Thymus (tissue), 11 donors: ENCODE measurements around the gene PRPF40A. TPM values are rescaled to one million over a fixed set of nuclear protein-coding genes. Genes with fewer than 3 reads are reported as not detected.
A peak's percentile ranks its signal among the peaks of the same experiment; 100 is the strongest.

Experiments used
- DNase-seq, 9 donors: peaks; one replicate each; pipeline ENCODE4 v3.0.0-alpha.2; 2013; ENCODE audit warnings: low spot score in 9 of 9, low read depth in 6 of 9, missing footprints in 1 of 9
- H3K27ac ChIP-seq, 2 donors: one replicate each; pipeline ENCODE4 v1.5.1; 2013; ENCODE audit warnings: control low read depth in 1 of 2, low read depth in 1 of 2, low read length in 1 of 2, mild to moderate bottlenecking in 1 of 2, moderate library complexity in 1 of 2
- H3K27me3 ChIP-seq, 2 donors: one replicate each; pipeline ENCODE4 v1.5.1; 2013; ENCODE audit warnings: low read length in 1 of 2; ENCODE audit not compliant: control insufficient read depth in 2 of 2, insufficient read depth in 1 of 2
- H3K36me3 ChIP-seq, 2 donors: one replicate each; pipeline ENCODE4 v1.5.1; 2013; ENCODE audit warnings: low read length in 1 of 2, mild to moderate bottlenecking in 1 of 2, moderate library complexity in 1 of 2; ENCODE audit not compliant: control insufficient read depth in 2 of 2, insufficient read depth in 2 of 2
- H3K4me1 ChIP-seq, 2 donors: one replicate each; pipeline ENCODE4 v1.5.1; 2013; ENCODE audit warnings: low read length in 2 of 2; ENCODE audit not compliant: control insufficient read depth in 2 of 2, insufficient read depth in 2 of 2
- H3K4me3 ChIP-seq, 2 donors: one replicate each; pipeline ENCODE4 v1.5.1; 2013; ENCODE audit warnings: low read length in 2 of 2, control low read depth in 1 of 2, mild to moderate bottlenecking in 1 of 2
- H3K9me3 ChIP-seq, 2 donors: one replicate each; pipeline ENCODE4 v1.5.1; 2013; ENCODE audit warnings: low read length in 1 of 2, mild to moderate bottlenecking in 1 of 2; ENCODE audit not compliant: control insufficient read depth in 2 of 2, insufficient read depth in 1 of 2
- WGBS: extraction: QIAGEN DNeasy Blood & Tissue Kit; methylation state at CpG from one replicate; pipeline ENCODE4 v1.1.7; 2013; 5-methylcytosine and 5-hydroxymethylcytosine counted together
- polyA plus RNA-seq: library from polyadenylated mRNA; stranded (reverse); fragments of 200-250 nt; gene quantifications from one replicate; pipeline ENCODE4 v1.2.3, GENCODE V29; 2013
- total RNA-seq: library from RNA; stranded (reverse); fragments of 120-200 nt; gene quantifications from one replicate; pipeline ENCODE4 v1.2.4, GENCODE V29; 2013
- donor health status: healthy.

The PRPF40A gene
- total and polyA plus RNA-seq, 2 donors = 31.9 to 127 TPM

- Histone ChIP-seq H3K4me1 (no peaks in the 10 kb centered on the region), H3K4me3 (no peak overlapping the region), H3K9me3 (no peaks in the 10 kb centered on the region), H3K27me3 (no peaks in the 10 kb centered on the region), H3K27ac (no peak overlapping the region), H3K36me3 (no peaks in the 10 kb centered on the region)
- DNase-seq = no peak
- WGBS = 88% methylated on average over 13 of the region's 13 CpGs
These were observed 94.1 kb downstream of the PRPF40A start for GRCh38 chr2:152623076-152623740.

GRCh38 chr2:152622219-152622618, 95.0 kb downstream of the PRPF40A start:
- Histone ChIP-seq H3K36me3 (no peaks in the 10 kb centered on the region), H3K4me1 (no peaks in the 10 kb centered on the region), H3K27me3 (no peaks in the 10 kb centered on the region), H3K9me3 (no peaks in the 10 kb centered on the region), H3K4me3 (no peak overlapping the region), H3K27ac (no peak overlapping the region)
- no peak for DNase-seq
- WGBS = 98% methylated on average over 3 of the region's 3 CpGs

GRCh38 chr2:152620985-152621384, 96.3 kb downstream of the PRPF40A start:
- no peak for DNase-seq
- no peak overlapping the region for H3K4me3 ChIP-seq
- no peaks in the 10 kb centered on the region for H3K36me3 ChIP-seq
- no peaks in the 10 kb centered on the region for H3K9me3 ChIP-seq
- no peak overlapping the region for H3K27ac ChIP-seq
- WGBS = 81% methylated on average over 9 of the region's 9 CpGs
- H3K4me1 ChIP-seq = no peaks in the 10 kb centered on the region
- no peaks in the 10 kb centered on the region for H3K27me3 ChIP-seq

- no peak for DNase-seq
- Histone ChIP-seq H3K4me1 (no peaks in the 10 kb centered on the region), H3K4me3 (no peak overlapping the region), H3K27ac (no peak overlapping the region), H3K9me3 (no peaks in the 10 kb centered on the region), H3K27me3 (no peaks in the 10 kb centered on the region), H3K36me3 (no peaks in the 10 kb centered on the region)
- 92% methylated on average over 7 of the region's 7 CpGs for WGBS
These were observed 97.1 kb downstream of the PRPF40A start for GRCh38 chr2:152620208-152620607.

- Histone ChIP-seq H3K4me3 (no peak overlapping the region), H3K27me3 (no peaks in the 10 kb centered on the region), H3K36me3 (no peaks in the 10 kb centered on the region), H3K9me3 (no peaks in the 10 kb centered on the region), H3K4me1 (no peaks in the 10 kb centered on the region), H3K27ac (no peak overlapping the region)
- 96% methylated on average over 5 of the region's 5 CpGs for WGBS
- no peak for DNase-seq
These were observed 99.1 kb downstream of the PRPF40A start for GRCh38 chr2:152618193-152618564.

- Histone ChIP-seq H3K9me3 (no peaks in the 10 kb centered on the region), H3K27me3 (no peaks in the 10 kb centered on the region), H3K4me3 (no peak overlapping the region), H3K4me1 (no peaks in the 10 kb centered on the region), H3K27ac (no peak overlapping the region), H3K36me3 (no peaks in the 10 kb centered on the region)
- no peak for DNase-seq
- 93% methylated on average over 4 of the region's 4 CpGs for WGBS
These were observed 99.6 kb downstream of the PRPF40A start for GRCh38 chr2:152617456-152618192.

- DNase-seq = no peak
- Histone ChIP-seq H3K36me3 (no peaks in the 10 kb centered on the region), H3K27me3 (no peaks in the 10 kb centered on the region), H3K4me1 (peaks cover 0 to 8% of the 10 kb centered on the region in 2 donors), H3K27ac (peak overlapping the region in 1 of 2 donors; percentile 52), H3K9me3 (no peaks in the 10 kb centered on the region), H3K4me3 (no peak overlapping the region)
- 95% methylated on average over 5 of the region's 5 CpGs for WGBS
These were observed 102.1 kb downstream of the PRPF40A start for GRCh38 chr2:152615177-152615576.

GRCh38 chr2:152613235-152613634, 104.0 kb downstream of the PRPF40A start:
- peaks cover 0 to 8% of the 10 kb centered on the region in 2 donors for H3K4me1 ChIP-seq
- no peak for DNase-seq
- H3K9me3 ChIP-seq = no peaks in the 10 kb centered on the region
- H3K27me3 ChIP-seq = no peaks in the 10 kb centered on the region
- H3K36me3 ChIP-seq = no peaks in the 10 kb centered on the region
- H3K27ac ChIP-seq = no peak overlapping the region
- WGBS = 57% methylated on average over 2 of the region's 2 CpGs
- H3K4me3 ChIP-seq = no peak overlapping the region

- H3K27ac ChIP-seq = peak overlapping the region in 1 of 2 donors; percentile 48
These were observed 105.6 kb downstream of the PRPF40A start for GRCh38 chr2:152611458-152612231.

More at GRCh38 chr2:152611458-152612231, 105.6 kb downstream of the PRPF40A start:
- H3K27me3 ChIP-seq = no peaks in the 10 kb centered on the region
- WGBS = 54% methylated on average over 5 of the region's 5 CpGs
- peaks cover 0 to 8% of the 10 kb centered on the region in 2 donors for H3K4me1 ChIP-seq
- DNase-seq = peak in 1 of 9 donors; percentile 41
- no peaks in the 10 kb centered on the region for H3K9me3 ChIP-seq
- no peak overlapping the region for H3K4me3 ChIP-seq
- no peaks in the 10 kb centered on the region for H3K36me3 ChIP-seq
